NCI-H2227 (cell line): ENCODE measurements around the gene LRRC8E.

ENCODE experiments used
- DNase-seq: peaks from one replicate; lab custom pipeline; 2025; ENCODE audit not compliant: unreplicated experiment; lab: John Stamatoyannopoulos, UW

The LRRC8E gene

GRCh38 chr19:7888145-7888825 is at the start of gene LRRC8E:
Gene LRRC8E, plus strand, starts transcription at chr19:7888510. Its CDS starts 7,094 bp downstream, at chr19:7895604.
- no peak for DNase-seq

- no peak for DNase-seq
Measured at GRCh38 chr19:7839476-7839875, 48.8 kb upstream of the LRRC8E start.

- DNase-seq: no peak
Measured at GRCh38 chr19:7840629-7841028, 47.7 kb upstream of the LRRC8E start.

- DNase-seq: no peak
Measured at GRCh38 chr19:7841751-7842660, 46.3 kb upstream of the LRRC8E start.

- no peak for DNase-seq
Measured at GRCh38 chr19:7842661-7843294, 45.5 kb upstream of the LRRC8E start.

- DNase-seq: no peak
Measured at GRCh38 chr19:7843521-7843920, 44.8 kb upstream of the LRRC8E start.

GRCh38 chr19:7844405-7844804 is 43.9 kb upstream of the LRRC8E start:
- no peak for DNase-seq

- no peak for DNase-seq
Measured at GRCh38 chr19:7844951-7845350, 43.4 kb upstream of the LRRC8E start.

GRCh38 chr19:7845390-7846154 is 42.7 kb upstream of the LRRC8E start:
- no peak for DNase-seq

GRCh38 chr19:7846155-7846646 is 42.1 kb upstream of the LRRC8E start:
- no peak for DNase-seq

- no peak for DNase-seq
Measured at GRCh38 chr19:7847664-7848063, 40.6 kb upstream of the LRRC8E start.

GRCh38 chr19:7848779-7849457 is 39.4 kb upstream of the LRRC8E start:
- DNase-seq: no peak

- no peak for DNase-seq
Measured at GRCh38 chr19:7849631-7849999, 38.7 kb upstream of the LRRC8E start.

GRCh38 chr19:7850000-7850813 is 38.1 kb upstream of the LRRC8E start:
- peak; percentile 82 for DNase-seq

GRCh38 chr19:7850945-7851622 is 37.2 kb upstream of the LRRC8E start:
- DNase-seq: no peak

- DNase-seq: no peak
Measured at GRCh38 chr19:7851623-7852500, 36.4 kb upstream of the LRRC8E start.

- DNase-seq: peak; percentile 85
Measured at GRCh38 chr19:7852851-7853769, 35.2 kb upstream of the LRRC8E start.
